Right atrium auricular region (tissue), 2 donors: ENCODE data around the gene NLE1. TPM values are rescaled to one million over a fixed set of nuclear protein-coding genes. Genes with fewer than 3 reads are reported as not detected.

Experiments
- DNase-seq: peaks from one replicate; pipeline ENCODE4 v3.0.0-alpha.2; 2019; ENCODE audit warnings: low spot score
- H3K27ac ChIP-seq, 2 donors: fragments of 200-600 bp; sonication (generic); 1 replicate in 1 of 2; 2 replicates in 1 of 2; pipeline ENCODE4 v1.5.1; 2016 to 2019
- H3K27me3 ChIP-seq, 2 donors: fragments of 200-600 bp; sonication (generic); one replicate each; pipeline versions ENCODE4 v1.5.1 to v1.6.0; 2017 to 2019
- H3K36me3 ChIP-seq: fragments of 200-600 bp; sonication (generic); one replicate; pipeline ENCODE4 v1.5.1; 2016
- H3K4me1 ChIP-seq, 2 donors: fragments of 200-600 bp; sonication (generic); one replicate each; pipeline versions ENCODE4 v1.5.1 to v1.6.0; 2017 to 2019
- H3K4me3 ChIP-seq, 2 donors: fragments of 200-600 bp; sonication (generic); 1 replicate in 1 of 2; 2 replicates in 1 of 2; pipeline ENCODE4 v1.5.1; 2017 to 2019; ENCODE audit warnings: mild to moderate bottlenecking in 1 of 2, moderate library complexity in 1 of 2
- H3K9me3 ChIP-seq, 2 donors: fragments of 200-600 bp; sonication (generic); one replicate each; pipeline ENCODE4 v1.5.1; 2019
- total RNA-seq, 2 donors: library from RNA; depleted of rRNA; stranded (reverse); fragments of >200 nt; gene quantifications; one replicate each; pipeline ENCODE4 v1.1.0, GENCODE V29; 2016
- TF ChIP-seq, protein P1 (sequence below), 2 donors: fragments of 200-600 bp; sonication (generic); IDR thresholded peaks; one replicate each; pipeline ENCODE4 v1.5.1; 2019; ENCODE audit warnings: antibody characterized with exemption in 2 of 2

The NLE1 gene
- total RNA-seq, 2 donors from 2014 or later, result 3.6 to 8.2 TPM

- no peaks in the 10 kb centered on the region for H3K9me3 ChIP-seq
- H3K27me3 ChIP-seq, result no peaks in the 10 kb centered on the region
- DNase-seq, result no peak
- H3K27ac ChIP-seq, result no peak overlapping the region
- H3K36me3 ChIP-seq, result peaks cover 17% of the 10 kb centered on the region
- TF ChIP-seq, protein P1, sequence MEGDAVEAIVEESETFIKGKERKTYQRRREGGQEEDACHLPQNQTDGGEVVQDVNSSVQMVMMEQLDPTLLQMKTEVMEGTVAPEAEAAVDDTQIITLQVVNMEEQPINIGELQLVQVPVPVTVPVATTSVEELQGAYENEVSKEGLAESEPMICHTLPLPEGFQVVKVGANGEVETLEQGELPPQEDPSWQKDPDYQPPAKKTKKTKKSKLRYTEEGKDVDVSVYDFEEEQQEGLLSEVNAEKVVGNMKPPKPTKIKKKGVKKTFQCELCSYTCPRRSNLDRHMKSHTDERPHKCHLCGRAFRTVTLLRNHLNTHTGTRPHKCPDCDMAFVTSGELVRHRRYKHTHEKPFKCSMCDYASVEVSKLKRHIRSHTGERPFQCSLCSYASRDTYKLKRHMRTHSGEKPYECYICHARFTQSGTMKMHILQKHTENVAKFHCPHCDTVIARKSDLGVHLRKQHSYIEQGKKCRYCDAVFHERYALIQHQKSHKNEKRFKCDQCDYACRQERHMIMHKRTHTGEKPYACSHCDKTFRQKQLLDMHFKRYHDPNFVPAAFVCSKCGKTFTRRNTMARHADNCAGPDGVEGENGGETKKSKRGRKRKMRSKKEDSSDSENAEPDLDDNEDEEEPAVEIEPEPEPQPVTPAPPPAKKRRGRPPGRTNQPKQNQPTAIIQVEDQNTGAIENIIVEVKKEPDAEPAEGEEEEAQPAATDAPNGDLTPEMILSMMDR (IDR thresholded peaks at IDR 0.05), result no peak
- peaks cover 0 to 18% of the 10 kb centered on the region in 2 donors for H3K4me1 ChIP-seq
- H3K4me3 ChIP-seq, result peak overlapping the region; percentile 80 to 89
These were observed 329 bp upstream of the NLE1 start for GRCh38 chr17:35142467-35142796.

- TF ChIP-seq, protein P1 (IDR thresholded peaks at IDR 0.05), result no peak
- Histone ChIP-seq H3K4me1 (peaks cover 0 to 12% of the 10 kb centered on the region in 2 donors), H3K4me3 (no peak overlapping the region), H3K27ac (no peak overlapping the region), H3K9me3 (no peaks in the 10 kb centered on the region), H3K36me3 (peaks cover 57% of the 10 kb centered on the region), H3K27me3 (no peaks in the 10 kb centered on the region)
- DNase-seq, result no peak
These were observed 3.9 kb downstream of the NLE1 start for GRCh38 chr17:35138218-35138617.

DNA sequence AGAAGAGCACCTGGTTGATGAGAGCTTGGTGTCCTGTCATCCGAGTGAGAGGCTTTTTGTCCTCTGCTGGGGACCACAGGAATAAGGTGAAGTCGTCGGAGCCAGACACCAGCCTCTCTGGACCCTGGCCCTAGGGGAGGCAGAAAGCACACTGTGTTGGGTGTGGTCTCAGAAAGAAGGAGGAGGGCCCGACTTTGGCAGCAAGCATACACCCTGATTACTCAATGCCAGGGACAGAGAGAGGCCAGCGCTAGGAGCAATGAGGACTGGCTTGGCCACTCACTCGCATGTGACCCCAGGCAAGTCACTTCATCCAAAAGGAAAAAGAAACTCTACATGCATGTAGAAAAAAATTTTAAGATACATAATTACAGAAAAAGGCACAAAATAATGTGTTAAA lies 6.8 kb downstream of the NLE1 start:
- Histone ChIP-seq H3K4me3 (no peak overlapping the region), H3K9me3 (no peaks in the 10 kb centered on the region), H3K27me3 (no peaks in the 10 kb centered on the region), H3K27ac (no peak overlapping the region), H3K36me3 (peaks cover 71% of the 10 kb centered on the region), H3K4me1 (no peaks in the 10 kb centered on the region)
- DNase-seq, result no peak
- TF ChIP-seq, protein P1 (IDR thresholded peaks at IDR 0.05), result no peak

DNA sequence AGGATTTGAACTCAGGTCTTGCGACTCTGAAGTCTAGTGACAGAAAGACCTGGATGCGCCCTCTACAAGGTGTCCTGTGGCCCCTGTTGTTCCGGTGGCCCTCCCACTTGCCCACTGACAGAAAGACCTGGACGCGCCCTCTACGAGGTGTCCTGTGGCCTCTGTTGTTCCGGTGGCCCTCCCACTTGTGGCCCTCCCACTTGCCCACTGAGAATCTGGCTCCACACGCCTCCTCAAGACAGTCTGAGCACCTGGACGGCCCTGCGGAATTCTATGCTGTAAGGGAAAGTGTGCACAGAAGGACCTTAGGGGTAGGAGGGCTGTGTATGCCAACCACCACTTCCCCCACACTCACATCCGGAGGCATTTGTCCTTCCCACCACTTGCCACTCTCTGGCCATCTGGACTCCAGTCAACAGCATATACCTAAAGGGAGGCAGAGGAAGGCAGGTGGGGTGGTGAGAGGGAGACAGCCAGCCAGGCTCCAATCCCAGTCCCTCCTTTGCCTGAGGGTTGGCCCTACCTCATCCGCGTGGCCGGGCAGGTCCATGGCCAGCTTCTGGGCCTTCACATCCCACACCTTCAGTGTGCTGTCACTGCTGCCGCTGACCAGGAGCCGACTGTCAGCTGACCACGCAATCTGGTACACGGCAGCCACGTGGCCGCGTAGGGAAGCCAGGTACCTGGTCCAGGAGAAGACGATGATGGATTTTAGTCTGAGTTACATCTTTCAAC lies 9.1 kb downstream of the NLE1 start:
- H3K27ac ChIP-seq, result no peak overlapping the region
- TF ChIP-seq, protein P1 (IDR thresholded peaks at IDR 0.05), result no peak
- no peak for DNase-seq
- H3K27me3 ChIP-seq, result no peaks in the 10 kb centered on the region
- H3K4me1 ChIP-seq, result peaks cover 0 to 6% of the 10 kb centered on the region in 2 donors
- H3K36me3 ChIP-seq, result peaks cover 60% of the 10 kb centered on the region
- no peak overlapping the region for H3K4me3 ChIP-seq
- H3K9me3 ChIP-seq, result no peaks in the 10 kb centered on the region

DNA sequence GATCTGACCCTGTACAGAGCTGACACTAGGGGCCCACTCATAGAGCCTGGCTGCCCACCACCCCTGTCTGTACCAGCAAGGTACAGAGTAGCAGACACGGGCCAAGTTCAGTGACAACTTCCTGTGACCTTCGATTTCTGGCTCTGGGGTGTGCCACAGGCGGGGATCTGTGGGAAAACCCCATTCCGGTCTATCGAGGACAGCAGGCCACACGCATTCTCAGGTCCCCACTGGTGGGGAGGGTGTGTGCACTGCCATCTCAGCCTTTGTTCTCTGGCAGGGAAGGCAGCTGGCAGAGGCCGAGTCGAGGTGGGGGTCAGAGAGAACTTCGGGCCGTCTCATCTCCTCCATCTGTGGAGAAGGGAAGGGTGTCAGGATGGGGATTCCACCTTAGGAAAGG lies 10.0 kb downstream of the NLE1 start:
- peaks cover 51% of the 10 kb centered on the region for H3K36me3 ChIP-seq
- no peak overlapping the region for H3K27ac ChIP-seq
- no peak for DNase-seq
- H3K9me3 ChIP-seq, result no peaks in the 10 kb centered on the region
- no peak overlapping the region for H3K4me3 ChIP-seq
- TF ChIP-seq, protein P1 (IDR thresholded peaks at IDR 0.05), result no peak
- no peaks in the 10 kb centered on the region for H3K27me3 ChIP-seq
- peaks cover 0 to 13% of the 10 kb centered on the region in 2 donors for H3K4me1 ChIP-seq

- H3K27ac ChIP-seq, result no peak overlapping the region
- TF ChIP-seq, protein P1 (IDR thresholded peaks at IDR 0.05), result no peak
- no peak overlapping the region for H3K4me3 ChIP-seq
- H3K4me1 ChIP-seq, result peaks cover 0 to 13% of the 10 kb centered on the region in 2 donors
- H3K27me3 ChIP-seq, result no peaks in the 10 kb centered on the region
- H3K36me3 ChIP-seq, result peaks cover 34% of the 10 kb centered on the region
- no peak for DNase-seq
- H3K9me3 ChIP-seq, result no peaks in the 10 kb centered on the region
These were observed 11.7 kb downstream of the NLE1 start for GRCh38 chr17:35130392-35130791.
